HEK293 (cell line): ENCODE measurements around the gene HSFX3.

Experiments
- CTCF ChIA-PET: fragments of 350-600 bp; formaldehyde crosslinking; extraction: SDS; loops from one replicate; lab custom pipeline; 2021; ENCODE audit warnings: antibody characterized with exemption; lab: Yijun Ruan, JAX
- POLR2A ChIA-PET: fragments of 300-600 bp; formaldehyde crosslinking; extraction: SDS; loops from one replicate; lab custom pipeline; 2020; ENCODE audit warnings: antibody characterized with exemption, inconsistent platforms; lab: Yijun Ruan, JAX
- H3K27ac ChIP-seq: fragments of 200-500 bp; sonication (Bioruptor generic); 2 replicates; pipeline ENCODE4 v1.5.1; 2014; ENCODE audit warnings: low read depth, low read length, control low read depth, inconsistent platforms; ENCODE audit errors: extremely low read depth
- H3K36me3 ChIP-seq, 2 experiments: fragments of 200-500 bp in 1 of 2; sonication (Bioruptor generic) in 1 of 2; 1 replicate in 1 of 2; 2 replicates in 1 of 2; pipeline ENCODE4 v1.5.1; 2014 to 2017; ENCODE audit warnings: inconsistent platforms in 2 of 2, low read length in 2 of 2; ENCODE audit not compliant: control insufficient read depth in 2 of 2, insufficient read depth in 1 of 2
- H3K4me1 ChIP-seq: fragments of 200-500 bp; sonication (Bioruptor generic); 2 replicates; pipeline ENCODE4 v1.5.1; 2014; ENCODE audit warnings: mild to moderate bottlenecking, low read length, inconsistent platforms; ENCODE audit not compliant: control insufficient read depth, insufficient read depth
- H3K4me3 ChIP-seq: 2 replicates; pipeline ENCODE4 v1.5.1; 2011; ENCODE audit warnings: low read depth, mild to moderate bottlenecking, control low read depth, low read length, moderate library complexity
- H3K9me3 ChIP-seq: fragments of 200-500 bp; sonication (Bioruptor generic); 2 replicates; pipeline ENCODE4 v1.5.1; 2014; ENCODE audit warnings: low read depth, low read length, inconsistent platforms; ENCODE audit not compliant: control insufficient read depth, insufficient read depth
- BCL11A ChIP-seq: fragments of 450-650 bp; formaldehyde crosslinking; IDR thresholded peaks from 2 replicates; pipeline ENCODE4 v1.5.1; 2016; ENCODE audit warnings: low read depth, missing biosample characterization, missing genetic modification characterization
- CTCF ChIP-seq: fragments of 450-650 bp; formaldehyde crosslinking; IDR thresholded peaks from 2 replicates; pipeline ENCODE4 v1.5.1; 2016; ENCODE audit warnings: missing biosample characterization, missing genetic modification characterization
- WT1 ChIP-seq: fragments of 450-650 bp; formaldehyde crosslinking; IDR thresholded peaks from 2 replicates; pipeline ENCODE4 v1.5.1; 2016; ENCODE audit warnings: missing biosample characterization, missing genetic modification characterization
- ZBTB8A ChIP-seq: fragments of 450-650 bp; formaldehyde crosslinking; IDR thresholded peaks from 2 replicates; pipeline ENCODE4 v1.5.1; 2016; ENCODE audit warnings: missing biosample characterization, missing genetic modification characterization
- ZFP3 ChIP-seq: fragments of 450-650 bp; formaldehyde crosslinking; IDR thresholded peaks from 2 replicates; pipeline ENCODE4 v1.5.1; 2016; ENCODE audit warnings: low read depth, missing biosample characterization, missing genetic modification characterization
- ZNF10 ChIP-seq: fragments of 450-650 bp; formaldehyde crosslinking; IDR thresholded peaks from 2 replicates; pipeline ENCODE4 v1.5.1; 2017; ENCODE audit warnings: missing biosample characterization, missing genetic modification characterization
- ZNF2 ChIP-seq: fragments of 450-650 bp; formaldehyde crosslinking; IDR thresholded peaks from 2 replicates; pipeline ENCODE4 v1.5.1; 2016; ENCODE audit warnings: missing biosample characterization, missing genetic modification characterization
- ZNF248 ChIP-seq: fragments of 450-650 bp; formaldehyde crosslinking; IDR thresholded peaks from 2 replicates; pipeline ENCODE4 v1.5.1; 2017; ENCODE audit warnings: missing biosample characterization, missing genetic modification characterization
- ZNF274 ChIP-seq, 2 experiments: fragments of 200-500 bp in 1 of 2; fragments of 450-650 bp in 1 of 2; sonication (Bioruptor generic) in 1 of 2; formaldehyde crosslinking in 1 of 2; IDR thresholded peaks; 2 replicates each; pipeline versions ENCODE4 v1.5.1 to v1.6.1; 2014 to 2016; ENCODE audit warnings: borderline replicate concordance in 1 of 2, inconsistent platforms in 1 of 2, low read length in 1 of 2, missing biosample characterization in 1 of 2, missing genetic modification characterization in 1 of 2
- ZNF501 ChIP-seq: fragments of 450-650 bp; formaldehyde crosslinking; IDR thresholded peaks from 2 replicates; pipeline ENCODE4 v1.5.1; 2016; ENCODE audit warnings: missing biosample characterization, missing genetic modification characterization
- ZNF518A ChIP-seq: fragments of 450-650 bp; formaldehyde crosslinking; conservative IDR thresholded peaks from 2 replicates; pipeline ENCODE4 v1.5.1; 2016; ENCODE audit warnings: low read depth, missing biosample characterization, missing genetic modification characterization
- ZNF521 ChIP-seq: fragments of 450-650 bp; formaldehyde crosslinking; IDR thresholded peaks from 2 replicates; pipeline ENCODE4 v1.5.1; 2017; ENCODE audit warnings: missing biosample characterization, mild to moderate bottlenecking, missing genetic modification characterization
- ZNF596 ChIP-seq: fragments of 450-650 bp; IDR thresholded peaks from 2 replicates; pipeline ENCODE4 v1.5.0; 2018; ENCODE audit warnings: missing biosample characterization, mild to moderate bottlenecking, missing genetic modification characterization, moderate library complexity
- ZNF600 ChIP-seq: fragments of 450-650 bp; formaldehyde crosslinking; IDR thresholded peaks from 2 replicates; pipeline ENCODE4 v1.5.1; 2016; ENCODE audit warnings: missing biosample characterization, missing genetic modification characterization
- ZNF623 ChIP-seq: fragments of 450-650 bp; formaldehyde crosslinking; IDR thresholded peaks from 2 replicates; pipeline ENCODE4 v1.5.1; 2016; ENCODE audit warnings: missing biosample characterization, missing genetic modification characterization
- ZNF624 ChIP-seq: fragments of 450-650 bp; formaldehyde crosslinking; IDR thresholded peaks from 2 replicates; pipeline ENCODE4 v1.5.1; 2017; ENCODE audit warnings: missing biosample characterization, missing genetic modification characterization
- ZNF654 ChIP-seq: fragments of 450-650 bp; formaldehyde crosslinking; IDR thresholded peaks from 2 replicates; pipeline ENCODE4 v1.5.1; 2016; ENCODE audit warnings: low read depth, missing biosample characterization, missing genetic modification characterization
- ZNF658 ChIP-seq: fragments of 450-650 bp; formaldehyde crosslinking; IDR thresholded peaks from 2 replicates; pipeline ENCODE4; 2016; ENCODE audit warnings: missing biosample characterization, missing genetic modification characterization
- ZNF785 ChIP-seq: fragments of 450-650 bp; formaldehyde crosslinking; IDR thresholded peaks from 2 replicates; pipeline ENCODE4 v1.5.1; 2016; ENCODE audit warnings: missing biosample characterization, missing genetic modification characterization
- ZNF792 ChIP-seq: fragments of 450-650 bp; formaldehyde crosslinking; IDR thresholded peaks from 2 replicates; pipeline ENCODE4 v1.5.1; 2016; ENCODE audit warnings: missing biosample characterization, missing genetic modification characterization
- ZNF830 ChIP-seq: fragments of 450-650 bp; IDR thresholded peaks from 2 replicates; pipeline ENCODE4 v1.5.0; 2018; ENCODE audit warnings: missing biosample characterization, missing genetic modification characterization, low read depth, mild to moderate bottlenecking, moderate library complexity

The HSFX3 gene

GRCh38 chrX:149516604-149517003 lies 33.1 kb downstream of the HSFX3 start:
- ChIA-PET POLR2A (no interaction called here), CTCF (interaction anchor here (0.7 kb wide), 2 partner anchors 11 to 1466 kb away, joined by 3 to 5 read pairs; no protein-coding TSS in a partner anchor)
- no peaks in the 10 kb centered on the region for H3K4me1 ChIP-seq
- H3K4me3 ChIP-seq: no peak overlapping the region
- H3K9me3 ChIP-seq: no peaks in the 10 kb centered on the region
- TF ChIP-seq ZNF792 (tag by site-specific recombination): no peak
- TF ChIP-seq ZNF830 (tag by site-specific recombination): no peak
- TF ChIP-seq ZBTB8A (tag by site-specific recombination): no peak
- no peak for TF ChIP-seq ZNF596 (tag by site-specific recombination)
- no peak for TF ChIP-seq ZNF518A (tag by site-specific recombination)
- TF ChIP-seq ZNF248 (tag by site-specific recombination): no peak
- H3K27ac ChIP-seq: no peak overlapping the region
- no peaks in the 10 kb centered on the region for H3K36me3 ChIP-seq

- ChIA-PET CTCF (interaction anchor here (0.7 to 1.0 kb wide), 2 partner anchors 10 to 12 kb away, joined by 3 read pairs; no protein-coding TSS in a partner anchor), POLR2A (no interaction called here)
- H3K36me3 ChIP-seq: no peaks in the 10 kb centered on the region
- no peak overlapping the region for H3K4me3 ChIP-seq
- no peaks in the 10 kb centered on the region for H3K9me3 ChIP-seq
- H3K27ac ChIP-seq: no peak overlapping the region
- TF ChIP-seq CTCF (tag by site-specific recombination) (no peak), ZNF785 (no peak), ZNF600 (no peak), ZNF658 (tag by site-specific recombination) (no peak), ZNF624 (no peak), WT1 (tag by site-specific recombination) (no peak)
- H3K4me1 ChIP-seq: no peaks in the 10 kb centered on the region
Observed at GRCh38 chrX:149515954-149516602, 33.6 kb downstream of the HSFX3 start.

GRCh38 chrX:149513825-149514428 lies 35.8 kb downstream of the HSFX3 start:
- H3K9me3 ChIP-seq: no peaks in the 10 kb centered on the region
- TF ChIP-seq ZNF10 (tag by site-specific recombination): no peak
- no peak for TF ChIP-seq ZNF501 (tag by site-specific recombination)
- TF ChIP-seq ZNF274 (IDR thresholded peaks at IDR 0.05; ENCODE audit: low read length): no peak
- no peak for TF ChIP-seq ZNF274 (tag by site-specific recombination; IDR thresholded peaks at IDR 0.05; ENCODE audit: borderline replicate concordance)
- TF ChIP-seq ZNF2: no peak
- no peak for TF ChIP-seq BCL11A (tag by site-specific recombination)
- no peak for TF ChIP-seq ZFP3 (tag by site-specific recombination)
- no peak for TF ChIP-seq ZNF521 (tag by site-specific recombination)
- TF ChIP-seq ZNF623 (tag by site-specific recombination): no peak
- no peak for TF ChIP-seq ZNF654 (tag by site-specific recombination)
- no peaks in the 10 kb centered on the region for H3K4me1 ChIP-seq
- no peak overlapping the region for H3K4me3 ChIP-seq
- ChIA-PET CTCF (interaction anchor here (0.5 to 1.1 kb wide), 3 partner anchors 9 to 136 kb away, joined by 3 read pairs; no protein-coding TSS in a partner anchor), POLR2A (no interaction called here)
- H3K27ac ChIP-seq: no peak overlapping the region
- no peaks in the 10 kb centered on the region for H3K36me3 ChIP-seq
